Superior temporal gyrus (tissue), 1 donor: ENCODE results near the gene MCM3AP.
"Not testable (repeated sequence)": the region's sequence is repeated elsewhere in the genome, so short reads cannot be mapped to it uniquely, and the experiment has no call there.

Experiments
- DNase-seq: peaks from one replicate; pipeline ENCODE4 v3.0.0-alpha.2; 2016; ENCODE audit errors: extremely low spot score

The MCM3AP gene

GRCh38 chr21:46311568-46311967, 26.2 kb upstream of the MCM3AP start:
- no peak for DNase-seq

GRCh38 chr21:46310260-46310659, 24.8 kb upstream of the MCM3AP start:
- DNase-seq, result not testable (repeated sequence)

GRCh38 chr21:46308431-46308830, 23.0 kb upstream of the MCM3AP start:
- no peak for DNase-seq

GRCh38 chr21:46307625-46308024, 22.2 kb upstream of the MCM3AP start:
- no peak for DNase-seq

- peak; percentile 51 for DNase-seq
These were observed 19.5 kb upstream of the MCM3AP start for GRCh38 chr21:46304955-46305354.

GRCh38 chr21:46304437-46304836, 19.0 kb upstream of the MCM3AP start:
- no peak for DNase-seq

GRCh38 chr21:46301759-46302158, 16.3 kb upstream of the MCM3AP start:
- DNase-seq, result no peak

- DNase-seq, result no peak
These were observed 13.8 kb upstream of the MCM3AP start for GRCh38 chr21:46299167-46299566.

- no peak for DNase-seq
These were observed 12.2 kb upstream of the MCM3AP start for GRCh38 chr21:46297338-46298271.

GRCh38 chr21:46295996-46296752, 10.8 kb upstream of the MCM3AP start:
- no peak for DNase-seq

- DNase-seq, result no peak
These were observed 9.9 kb upstream of the MCM3AP start for GRCh38 chr21:46295177-46295770.

- no peak for DNase-seq
These were observed 9.3 kb upstream of the MCM3AP start for GRCh38 chr21:46294647-46295176.

- no peak for DNase-seq
These were observed 6.2 kb upstream of the MCM3AP start for GRCh38 chr21:46291561-46291960.

GRCh38 chr21:46289655-46290179, 4.3 kb upstream of the MCM3AP start:
- no peak for DNase-seq

- DNase-seq, result no peak
These were observed 2.1 kb upstream of the MCM3AP start for GRCh38 chr21:46287541-46287940.

GRCh38 chr21:46286648-46287002, 1.2 kb upstream of the MCM3AP start:
- DNase-seq, result peak; percentile 63

GRCh38 chr21:46285761-46286647, 593 bp upstream of the MCM3AP start, which contains the start of gene YBEY:
TSS of gene YBEY (plus strand) at chr21:46286342. CDS start at chr21:46286914, 572 bp downstream.
- peak; percentile 92 for DNase-seq

GRCh38 chr21:46284733-46285132, 678 bp downstream of the MCM3AP start:
- DNase-seq, result no peak

GRCh38 chr21:46284077-46284644, 1.2 kb downstream of the MCM3AP start:
- no peak for DNase-seq

GRCh38 chr21:46274797-46275390, 10.5 kb downstream of the MCM3AP start:
- DNase-seq, result no peak
